H1 (cell line): Measurements from ENCODE around the gene ARHGEF10L. TPM values are rescaled to one million over a fixed set of nuclear protein-coding genes. Genes with fewer than 3 reads are reported as not detected.

ENCODE experiments used
- CTCF ChIA-PET: fragments of 300-600 bp; sonication (Branson Sonifier 250); formaldehyde crosslinking; loops from one replicate; lab custom pipeline; 2021; ENCODE audit not compliant: partially characterized antibody; lab: Charles Lee
- POLR2A ChIA-PET: fragments of 300-600 bp; sonication (Branson Sonifier 250); formaldehyde crosslinking; loops from one replicate; lab custom pipeline; 2021; ENCODE audit warnings: inconsistent platforms; ENCODE audit not compliant: partially characterized antibody; lab: Charles Lee
- DNase-seq, 2 experiments: peaks; one replicate each; pipeline versions ENCODE4 v3.0.0 to v3.0.0-alpha.2; 2010 to 2022; ENCODE audit warnings: low spot score in 2 of 2, low read depth in 1 of 2, mixed read lengths in 1 of 2
- FAIRE-seq: peaks from 2 replicates; lab custom pipeline; 2011; peaks lifted over from hg19 to GRCh38; lab: Jason Lieb, UNC
- H2AFZ ChIP-seq: 2 replicates; pipeline ENCODE4 v1.8.1; 2012; ENCODE audit warnings: low read length, inconsistent platforms
- H2AK5ac ChIP-seq: 2 replicates; pipeline ENCODE4 v1.6.1; 2013; ENCODE audit warnings: low read depth, low read length
- H2BK120ac ChIP-seq: replicated peaks from 2 replicates; pipeline ENCODE3; 2013; ENCODE audit warnings: low read depth, low read length, inconsistent platforms
- H2BK12ac ChIP-seq: 2 replicates; pipeline ENCODE4 v1.6.1; 2013; ENCODE audit warnings: low read depth, low read length
- H2BK15ac ChIP-seq: 2 replicates; pipeline ENCODE4 v1.6.1; 2013; ENCODE audit warnings: low read length
- H2BK20ac ChIP-seq: 2 replicates; pipeline ENCODE4 v1.6.1; 2013; ENCODE audit warnings: low read length
- H2BK5ac ChIP-seq: 2 replicates; pipeline ENCODE4 v1.6.1; 2013; ENCODE audit warnings: low read depth, low read length
- H3K14ac ChIP-seq: 2 replicates; pipeline ENCODE4 v1.6.1; 2013; ENCODE audit warnings: inconsistent platforms; ENCODE audit not compliant: insufficient read length
- H3K18ac ChIP-seq: 2 replicates; pipeline ENCODE4 v1.6.1; 2013; ENCODE audit warnings: low read length; ENCODE audit errors: extremely low read depth
- H3K23ac ChIP-seq: 2 replicates; pipeline ENCODE4 v1.6.1; 2013; ENCODE audit warnings: inconsistent platforms; ENCODE audit not compliant: insufficient read length
- H3K23me2 ChIP-seq: 2 replicates; pipeline ENCODE4 v1.6.1; 2013; ENCODE audit warnings: low read depth, low read length
- H3K27ac ChIP-seq: 2 replicates; pipeline ENCODE4 v1.6.1; 2011; ENCODE audit warnings: low read depth, low read length, inconsistent platforms
- H3K27me3 ChIP-seq, 4 experiments: replicated peaks in 1 of 4; 1 replicate in 1 of 4; 2 replicates in 3 of 4; pipeline versions ENCODE4 v1.6.1 to v1.8.1; 2011 to 2013; ENCODE audit warnings: low read length in 3 of 4, mild to moderate bottlenecking in 3 of 4, inconsistent platforms in 2 of 4, mixed read lengths in 2 of 4, moderate library complexity in 1 of 4; ENCODE audit not compliant: control insufficient read depth in 3 of 4, insufficient read depth in 3 of 4; ENCODE audit errors: extremely low read depth in 1 of 4
- H3K36me3 ChIP-seq, 4 experiments: 2 replicates each; pipeline versions ENCODE4 v1.6.1 to v1.8.1; 2011 to 2013; ENCODE audit warnings: mild to moderate bottlenecking in 4 of 4, low read length in 3 of 4, moderate library complexity in 2 of 4, control low read depth in 1 of 4, inconsistent platforms in 1 of 4; ENCODE audit not compliant: insufficient read depth in 4 of 4, control insufficient read depth in 2 of 4
- H3K4ac ChIP-seq: replicated peaks from 2 replicates; pipeline ENCODE3; 2013; ENCODE audit warnings: low read length, low read depth, mixed read lengths, inconsistent platforms; ENCODE audit not compliant: insufficient read length
- H3K4me1 ChIP-seq, 4 experiments: replicated peaks in 1 of 4; 1 replicate in 1 of 4; 2 replicates in 3 of 4; pipeline versions ENCODE4 v1.6.1 to v1.8.1; 2011 to 2013; ENCODE audit warnings: low read length in 3 of 4, inconsistent platforms in 2 of 4, mixed read lengths in 1 of 4; ENCODE audit not compliant: insufficient read depth in 4 of 4, control insufficient read depth in 3 of 4
- H3K4me2 ChIP-seq, 2 experiments: 2 replicates each; pipeline versions ENCODE4 v1.6.1 to v1.8.1; 2011 to 2013; ENCODE audit warnings: low read depth in 2 of 2, low read length in 2 of 2, control low read depth in 1 of 2, inconsistent platforms in 1 of 2, mild to moderate bottlenecking in 1 of 2; ENCODE audit not compliant: insufficient read depth in 1 of 2
- H3K4me3 ChIP-seq, 4 experiments: fragments of 200-600, 300-600 bp in 1 of 4; sonication (generic), shearing (Covaris generic), sonication (Bioruptor Twin) in 1 of 4; 2 replicates each; pipeline versions ENCODE4 v1.5.1 to v1.8.1; 2011 to 2016; ENCODE audit warnings: low read length in 4 of 4, low read depth in 3 of 4, control low read depth in 2 of 4, inconsistent platforms in 2 of 4, mild to moderate bottlenecking in 2 of 4, mixed read lengths in 1 of 4, moderate library complexity in 1 of 4; ENCODE audit not compliant: insufficient read depth in 2 of 4; ENCODE audit errors: extremely low read depth in 1 of 4
- H3K56ac ChIP-seq: replicated peaks from 2 replicates; pipeline ENCODE3; 2013; ENCODE audit warnings: low read depth, mild to moderate bottlenecking, mixed read lengths, low read length, inconsistent platforms; ENCODE audit not compliant: insufficient read length
- H3K79me1 ChIP-seq: 2 replicates; pipeline ENCODE4 v1.6.1; 2013; ENCODE audit warnings: low read depth, low read length, control low read depth
- H3K79me2 ChIP-seq, 2 experiments: 2 replicates each; pipeline versions ENCODE4 v1.6.1 to v1.8.1; 2012 to 2013; ENCODE audit warnings: low read length in 2 of 2, mild to moderate bottlenecking in 2 of 2, inconsistent platforms in 1 of 2; ENCODE audit not compliant: insufficient read depth in 2 of 2, control insufficient read depth in 1 of 2
- H3K9ac ChIP-seq, 4 experiments: replicated peaks in 1 of 4; 1 replicate in 1 of 4; 2 replicates in 3 of 4; pipeline versions ENCODE4 v1.6.1 to v1.8.1; 2011 to 2013; ENCODE audit warnings: low read depth in 3 of 4, low read length in 3 of 4, control low read depth in 2 of 4, mild to moderate bottlenecking in 2 of 4, moderate library complexity in 2 of 4, inconsistent platforms in 1 of 4; ENCODE audit errors: extremely low read depth in 1 of 4
- H3K9me3 ChIP-seq, 2 experiments: 2 replicates each; pipeline versions ENCODE4 v1.6.1 to v1.8.1; 2012 to 2013; ENCODE audit warnings: mild to moderate bottlenecking in 2 of 2, moderate library complexity in 2 of 2, control low read depth in 1 of 2, inconsistent platforms in 1 of 2, low read depth in 1 of 2, low read length in 1 of 2, mixed read lengths in 1 of 2; ENCODE audit not compliant: insufficient read depth in 2 of 2
- H4K20me1 ChIP-seq, 2 experiments: replicated peaks in 1 of 2; 2 replicates each; pipeline versions ENCODE3 to v1.8.1; 2011 to 2013; ENCODE audit warnings: inconsistent platforms in 2 of 2, low read length in 2 of 2, mild to moderate bottlenecking in 1 of 2; ENCODE audit not compliant: insufficient read depth in 2 of 2, control insufficient read depth in 1 of 2
- H4K5ac ChIP-seq: 2 replicates; pipeline ENCODE4 v1.6.1; 2013; ENCODE audit warnings: low read length, low read depth, mixed read lengths, inconsistent platforms; ENCODE audit not compliant: insufficient read length
- H4K8ac ChIP-seq: 2 replicates; pipeline ENCODE4 v1.8.0; 2013; ENCODE audit warnings: mild to moderate bottlenecking, moderate library complexity, low read length, inconsistent platforms; ENCODE audit not compliant: insufficient read depth; ENCODE audit errors: extremely low read depth
- H4K91ac ChIP-seq: replicated peaks from 2 replicates; pipeline ENCODE3; 2013; ENCODE audit warnings: low read length, mixed read lengths, inconsistent platforms; ENCODE audit not compliant: insufficient read length
- USF2 ChIP-seq: IDR thresholded peaks from 2 replicates; pipeline ENCODE4 v1.6.1; 2011; ENCODE audit warnings: low read length, improper control_type of control experiment
- WGBS, 2 experiments: shearing (Covaris generic) in 1 of 2; methylation state at CpG; one replicate each; pipeline versions ENCODE4 v1.1.6 to v1.1.7; 2013 to 2015; ENCODE audit warnings: low lambda C conversion rate in 2 of 2, mixed read lengths in 2 of 2, inconsistent platforms in 1 of 2, low coverage in 1 of 2, missing lambda C conversion rate in 1 of 2; ENCODE audit not compliant: insufficient replicate concordance in 2 of 2, insufficient coverage in 1 of 2, insufficient read length in 1 of 2; ENCODE audit errors: extremely low coverage in 1 of 2, missing lambda C conversion rate in 1 of 2; 5-methylcytosine and 5-hydroxymethylcytosine counted together
- polyA plus RNA-seq, 7 experiments: library from polyadenylated mRNA; depleted of rRNA in 3 of 7; stranded (reverse) in 5 of 7; unstranded in 2 of 7; fragments of >200 nt in 5 of 7; fragments of 200-250 nt in 2 of 7; gene quantifications; 1 replicate in 5 of 7; 2 replicates in 1 of 7; 4 replicates in 1 of 7; pipeline versions ENCODE4 v1.2.1 to v1.2.3, GENCODE V29; 2011 to 2013; ENCODE audit warnings: missing spikeins in 2 of 7, mixed read lengths in 2 of 7
- total RNA-seq: library from RNA; stranded (reverse); fragmentation: NEBNext Ultra II Directional; extraction: Animal tissue kit (Norgen Biotek cat#: 25700); gene quantifications from 2 replicates; pipeline ENCODE4 v1.2.1, GENCODE V29; 2021

The ARHGEF10L gene
- total and polyA plus RNA-seq, 2 of the 8 experiments (the other 6 are each of a cell fraction or from before 2014, with no cell fraction given), result 33.6 to 39.6 TPM

GRCh38 chr1:17599291-17599953 is 59.9 kb downstream of the ARHGEF10L start:
- Histone ChIP-seq H4K20me1 (no peaks in the 10 kb centered on the region), H2BK120ac (no peak overlapping the region), H3K9me3 (no peaks in the 10 kb centered on the region), H3K36me3 (peaks cover 0 to 2% (median 0%) of the 10 kb centered on the region in 4 experiments; a peak in 3 of 8 replicates), H3K23me2 (no peaks in the 10 kb centered on the region), H3K23ac (no peak overlapping the region), H2BK5ac (no peak overlapping the region), H3K4me3 (no peak overlapping the region), H4K8ac (no peak overlapping the region), H4K91ac (no peak overlapping the region), H4K5ac (no peak overlapping the region), H3K4ac (no peak overlapping the region), H2BK12ac (no peak overlapping the region), H3K56ac (no peak overlapping the region), H2AK5ac (no peak overlapping the region), H3K4me1 (peaks cover 0 to 2% (median under 1%) of the 10 kb centered on the region in 4 experiments; a peak in 3 of 7 replicates), H3K27ac (no peak overlapping the region), H2AFZ (no peak overlapping the region), H3K27me3 (no peaks in the 10 kb centered on the region), H3K9ac (no peak overlapping the region), H3K79me2 (peaks cover 0 to 4% of the 10 kb centered on the region in 2 experiments; a peak in 1 of 4 replicates), H3K79me1 (peaks cover 14% of the 10 kb centered on the region), H3K14ac (no peak overlapping the region), H2BK20ac (no peak overlapping the region), H2BK15ac (no peak overlapping the region), H3K18ac (no peak overlapping the region), H3K4me2 (no peak overlapping the region)
- FAIRE-seq (no peak), DNase-seq (no peak)
- no peak for TF ChIP-seq USF2
- WGBS, 2 experiments, result 88% methylated on average over 12 of the region's 12 CpGs; no CpG with 5 or more reads in 1 of the 2 experiments
- POLR2A ChIA-PET, result interaction anchor here (0.6 to 1.3 kb wide), 3 partner anchors 12 to 208 kb away, joined by 3 to 4 read pairs (median 3); no protein-coding TSS in a partner anchor
- CTCF ChIA-PET, result interaction anchor here (0.6 to 86.2 kb wide), 12 partner anchors 7 to 938 kb away, joined by 3 to 1640 read pairs (median 4); no protein-coding TSS in a partner anchor
